H9 (cell line): ENCODE results near the gene KCTD2. TPM values are rescaled to one million over a fixed set of nuclear protein-coding genes. Genes with fewer than 3 reads are reported as not detected.

Source experiments
- DNase-seq: peaks from one replicate; pipeline ENCODE4 v3.0.0-alpha.2; 2017
- H2AFZ ChIP-seq: one replicate; pipeline ENCODE4 v1.6.1; 2013; ENCODE audit warnings: mild to moderate bottlenecking, low read length, control low read depth, moderate library complexity
- H2AK5ac ChIP-seq: 2 replicates; pipeline ENCODE4 v1.6.1; 2013; ENCODE audit warnings: low read length, control low read depth, mixed read lengths; ENCODE audit not compliant: insufficient read length
- H2BK120ac ChIP-seq: one replicate; pipeline ENCODE4 v1.6.1; 2013; ENCODE audit warnings: low read depth, mild to moderate bottlenecking, low read length, control low read depth, inconsistent platforms; ENCODE audit not compliant: poor library complexity, severe bottlenecking
- H2BK12ac ChIP-seq: 2 replicates; pipeline ENCODE4 v1.6.1; 2013; ENCODE audit warnings: low read length, control low read depth, mixed read lengths, low read depth; ENCODE audit not compliant: insufficient read length
- H2BK15ac ChIP-seq: 2 replicates; pipeline ENCODE4 v1.6.1; 2013; ENCODE audit warnings: low read depth, low read length, control low read depth
- H2BK20ac ChIP-seq: one replicate; pipeline ENCODE4 v1.6.1; 2013; ENCODE audit warnings: low read depth, mild to moderate bottlenecking, low read length, control low read depth, inconsistent platforms; ENCODE audit not compliant: poor library complexity, severe bottlenecking
- H2BK5ac ChIP-seq: 2 replicates; pipeline ENCODE4 v1.6.1; 2013; ENCODE audit warnings: low read length, control low read depth, mixed read lengths; ENCODE audit not compliant: insufficient read length
- H3K14ac ChIP-seq: 2 replicates; pipeline ENCODE4 v1.6.1; 2013; ENCODE audit warnings: low read length, control low read depth; ENCODE audit not compliant: insufficient read depth
- H3K18ac ChIP-seq: 2 replicates; pipeline ENCODE4 v1.6.1; 2013; ENCODE audit warnings: low read depth, mild to moderate bottlenecking, mixed read lengths, low read length, control low read depth; ENCODE audit not compliant: insufficient read length
- H3K23ac ChIP-seq: 2 replicates; pipeline ENCODE4 v1.6.1; 2013; ENCODE audit warnings: low read length, control low read depth, mixed read lengths, low read depth; ENCODE audit not compliant: insufficient read length
- H3K23me2 ChIP-seq: 2 replicates; pipeline ENCODE4 v1.6.1; 2013; ENCODE audit warnings: low read depth, mild to moderate bottlenecking, mixed read lengths, low read length, control low read depth; ENCODE audit not compliant: insufficient read length, poor library complexity, severe bottlenecking
- H3K27ac ChIP-seq: 2 replicates; pipeline ENCODE4 v1.5.1; 2013; ENCODE audit warnings: low read length, control low read depth, mixed read lengths, low read depth; ENCODE audit not compliant: insufficient read length
- H3K27me3 ChIP-seq: 2 replicates; pipeline ENCODE4 v1.6.1; 2013; ENCODE audit warnings: low read length, control low read depth, inconsistent platforms; ENCODE audit not compliant: insufficient read depth
- H3K4ac ChIP-seq: 2 replicates; pipeline ENCODE4 v1.6.1; 2013; ENCODE audit warnings: low read depth, mild to moderate bottlenecking, control low read depth, inconsistent platforms, low read length, moderate library complexity
- H3K4me1 ChIP-seq: 2 replicates; pipeline ENCODE4 v1.6.1; 2013; ENCODE audit warnings: low read length, control low read depth, inconsistent platforms; ENCODE audit not compliant: insufficient read depth
- H3K4me2 ChIP-seq: 2 replicates; pipeline ENCODE4 v1.6.1; 2013; ENCODE audit warnings: low read length, control low read depth, mixed read lengths; ENCODE audit not compliant: insufficient read length, insufficient read depth
- H3K56ac ChIP-seq: 2 replicates; pipeline ENCODE4 v1.6.1; 2013; ENCODE audit warnings: low read depth, mild to moderate bottlenecking, mixed read lengths, low read length, control low read depth; ENCODE audit not compliant: insufficient read length
- H3K79me1 ChIP-seq: 2 replicates; pipeline ENCODE4 v1.6.1; 2013; ENCODE audit warnings: low read depth, mild to moderate bottlenecking, moderate library complexity, low read length, control low read depth, inconsistent platforms; ENCODE audit not compliant: insufficient read depth, poor library complexity, severe bottlenecking
- H3K79me2 ChIP-seq: 2 replicates; pipeline ENCODE4 v1.6.1; 2013; ENCODE audit warnings: low read length, control low read depth, inconsistent platforms; ENCODE audit not compliant: insufficient read depth
- H3K9ac ChIP-seq: 2 replicates; pipeline ENCODE4 v1.6.1; 2013; ENCODE audit warnings: low read length, control low read depth, mixed read lengths; ENCODE audit not compliant: insufficient read length; ENCODE audit errors: extremely low read depth
- H3K9me3 ChIP-seq: one replicate; pipeline ENCODE4 v1.6.1; 2013; ENCODE audit warnings: low read depth, low read length, inconsistent platforms; ENCODE audit not compliant: control insufficient read depth
- H3T11ph ChIP-seq: one replicate; pipeline ENCODE4 v1.6.1; 2013; ENCODE audit warnings: mild to moderate bottlenecking, low read length, control low read depth, inconsistent platforms
- H4K20me1 ChIP-seq: one replicate; pipeline ENCODE4 v1.6.1; 2013; ENCODE audit not compliant: control insufficient read depth, insufficient read length, insufficient read depth
- H4K5ac ChIP-seq: 2 replicates; pipeline ENCODE4 v1.6.1; 2013; ENCODE audit warnings: low read depth, mild to moderate bottlenecking, mixed read lengths, low read length, control low read depth; ENCODE audit not compliant: insufficient read length
- H4K8ac ChIP-seq: replicated peaks from 2 replicates; pipeline ENCODE4 v1.6.1; 2013; ENCODE audit warnings: low read length, control low read depth, mixed read lengths, low read depth; ENCODE audit not compliant: insufficient read length
- H4K91ac ChIP-seq: 2 replicates; pipeline ENCODE4 v1.6.1; 2013; ENCODE audit warnings: low read depth, mild to moderate bottlenecking, moderate library complexity, mixed read lengths, low read length, control low read depth; ENCODE audit not compliant: insufficient read length
- H3K27ac Mint-ChIP-seq, 3 experiments: 2 replicates in 2 of 3; 3 replicates in 1 of 3; pipeline ENCODE4 v1.8.0; 2020 to 2021; ENCODE audit warnings: mixed read lengths in 3 of 3, mild to moderate bottlenecking in 1 of 3, moderate library complexity in 1 of 3
- H3K27me3 Mint-ChIP-seq: 2 replicates; pipeline ENCODE4 v1.8.0; 2021; ENCODE audit warnings: low read depth, mild to moderate bottlenecking, moderate library complexity, mixed read lengths
- H3K36me3 Mint-ChIP-seq, 3 experiments: 2 replicates in 2 of 3; 3 replicates in 1 of 3; pipeline ENCODE4 v1.8.0; 2020 to 2021; ENCODE audit warnings: low read depth in 3 of 3, mixed read lengths in 3 of 3; ENCODE audit not compliant: insufficient read depth in 1 of 3
- H3K4me1 Mint-ChIP-seq, 2 experiments: 2 replicates each; pipeline ENCODE4 v1.8.0; 2020; ENCODE audit warnings: mixed read lengths in 2 of 2
- H3K4me3 Mint-ChIP-seq, 2 experiments: 2 replicates in 1 of 2; 3 replicates in 1 of 2; pipeline ENCODE4 v1.8.0; 2020 to 2021; ENCODE audit warnings: mild to moderate bottlenecking in 2 of 2, mixed read lengths in 2 of 2, moderate library complexity in 1 of 2
- H3K9me3 Mint-ChIP-seq, 2 experiments: 2 replicates in 1 of 2; 3 replicates in 1 of 2; pipeline ENCODE4 v1.8.0; 2020; ENCODE audit warnings: mild to moderate bottlenecking in 2 of 2, mixed read lengths in 2 of 2, moderate library complexity in 1 of 2
- WGBS: extraction: QIAGEN DNeasy Blood & Tissue Kit; methylation state at CpG from one replicate; pipeline ENCODE4 v1.1.7; 2013; ENCODE audit warnings: missing lambda C conversion rate, low lambda C conversion rate, mixed read lengths; ENCODE audit not compliant: insufficient read length; ENCODE audit errors: extremely low coverage; 5-methylcytosine and 5-hydroxymethylcytosine counted together
- total RNA-seq: library from RNA; stranded (reverse); gene quantifications from 2 replicates; pipeline ENCODE4 v1.2.1, GENCODE V29; 2021
- TF ChIP-seq, protein P1 (sequence below): fragments of 200-600 bp; sonication (generic); conservative IDR thresholded peaks from 3 replicates; pipeline ENCODE4 v1.8.0; 2021; ENCODE audit warnings: antibody characterized with exemption, mild to moderate bottlenecking

KCTD2 gene
- total RNA-seq, 1 experiment from 2014 or later: 40.1 TPM

- Histone ChIP-seq H4K5ac (no peak overlapping the region), H3K18ac (no peak overlapping the region), H3K79me1 (peaks cover 5% of the 10 kb centered on the region), H3K79me2 (peaks cover 13% of the 10 kb centered on the region; the same call in 1 of the 2 replicates), H4K91ac (no peak overlapping the region), H2BK5ac (no peak overlapping the region), H2BK15ac (no peak overlapping the region), H2AK5ac (no peak overlapping the region), H3K23ac (no peak overlapping the region), H2BK20ac (no peak overlapping the region), H3K14ac (no peak overlapping the region), H3K4me2 (no peak overlapping the region), H3K27ac (no peak overlapping the region), H3T11ph (no peak overlapping the region), H3K4ac (no peak overlapping the region), H3K56ac (no peak overlapping the region), H2BK120ac (no peak overlapping the region), H4K8ac (no peak overlapping the region), H2BK12ac (no peak overlapping the region), H3K9me3 (no peaks in the 10 kb centered on the region), H4K20me1 (no peaks in the 10 kb centered on the region), H3K4me1 (no peaks in the 10 kb centered on the region), H3K27me3 (no peaks in the 10 kb centered on the region), H3K23me2 (peaks cover 6% of the 10 kb centered on the region), H3K9ac (no peak overlapping the region), H2AFZ (no peak overlapping the region)
- Mint-ChIP-seq H3K27me3 (no peaks in the 10 kb centered on the region), H3K9me3 (no peaks in the 10 kb centered on the region; a peak in 1 of 5 replicates), H3K27ac (peak overlapping the region in 1 of 3 experiments; percentile 53; a peak in 1 of 7 replicates), H3K4me3 (no peak overlapping the region), H3K4me1 (peaks cover 15 to 16% of the 10 kb centered on the region in 2 experiments), H3K36me3 (peaks cover 39 to 81% (median 62%) of the 10 kb centered on the region in 3 experiments)
- TF ChIP-seq, protein P1, sequence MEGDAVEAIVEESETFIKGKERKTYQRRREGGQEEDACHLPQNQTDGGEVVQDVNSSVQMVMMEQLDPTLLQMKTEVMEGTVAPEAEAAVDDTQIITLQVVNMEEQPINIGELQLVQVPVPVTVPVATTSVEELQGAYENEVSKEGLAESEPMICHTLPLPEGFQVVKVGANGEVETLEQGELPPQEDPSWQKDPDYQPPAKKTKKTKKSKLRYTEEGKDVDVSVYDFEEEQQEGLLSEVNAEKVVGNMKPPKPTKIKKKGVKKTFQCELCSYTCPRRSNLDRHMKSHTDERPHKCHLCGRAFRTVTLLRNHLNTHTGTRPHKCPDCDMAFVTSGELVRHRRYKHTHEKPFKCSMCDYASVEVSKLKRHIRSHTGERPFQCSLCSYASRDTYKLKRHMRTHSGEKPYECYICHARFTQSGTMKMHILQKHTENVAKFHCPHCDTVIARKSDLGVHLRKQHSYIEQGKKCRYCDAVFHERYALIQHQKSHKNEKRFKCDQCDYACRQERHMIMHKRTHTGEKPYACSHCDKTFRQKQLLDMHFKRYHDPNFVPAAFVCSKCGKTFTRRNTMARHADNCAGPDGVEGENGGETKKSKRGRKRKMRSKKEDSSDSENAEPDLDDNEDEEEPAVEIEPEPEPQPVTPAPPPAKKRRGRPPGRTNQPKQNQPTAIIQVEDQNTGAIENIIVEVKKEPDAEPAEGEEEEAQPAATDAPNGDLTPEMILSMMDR: no peak
- no CpG with 5 or more reads among the region's 2 CpGs for WGBS
- DNase-seq: no peak
These were observed 4.9 kb downstream of the KCTD2 start for GRCh38 chr17:75051941-75052340.
